Liver (tissue), 9 donors: ENCODE results near the gene DCAF4. TPM values are rescaled to one million over a fixed set of nuclear protein-coding genes. Genes with fewer than 3 reads are reported as not detected.

Experiments used
- DNase-seq: peaks from one replicate; pipeline ENCODE4 v3.0.0-alpha.2; 2017; ENCODE audit warnings: low spot score
- H3K27ac ChIP-seq, 2 donors: one replicate each; pipeline ENCODE4 v1.7.0; 2013; ENCODE audit warnings: inconsistent platforms in 2 of 2, low read length in 2 of 2, control low read depth in 1 of 2, low read depth in 1 of 2, mild to moderate bottlenecking in 1 of 2
- H3K27me3 ChIP-seq, 4 donors: one replicate each; pipeline versions ENCODE4 v1.6.1 to v1.7.0; 2013; ENCODE audit warnings: low read length in 3 of 4, inconsistent platforms in 1 of 4, mild to moderate bottlenecking in 1 of 4, moderate library complexity in 1 of 4; ENCODE audit not compliant: control insufficient read depth in 4 of 4, insufficient read depth in 4 of 4
- H3K36me3 ChIP-seq, 4 donors: one replicate each; pipeline versions ENCODE4 v1.6.1 to v1.7.0; 2013; ENCODE audit warnings: low read length in 3 of 4, mild to moderate bottlenecking in 3 of 4, low read depth in 1 of 4, moderate library complexity in 1 of 4; ENCODE audit not compliant: control insufficient read depth in 4 of 4, insufficient read depth in 3 of 4
- H3K4me1 ChIP-seq, 4 donors: one replicate each; pipeline versions ENCODE4 v1.6.1 to v1.7.0; 2013; ENCODE audit warnings: low read length in 3 of 4, mild to moderate bottlenecking in 3 of 4, moderate library complexity in 1 of 4; ENCODE audit not compliant: control insufficient read depth in 4 of 4, insufficient read depth in 4 of 4
- H3K4me3 ChIP-seq, 3 donors: one replicate each; pipeline versions ENCODE4 v1.6.1 to v1.7.0; 2013; ENCODE audit warnings: low read length in 3 of 3, control low read depth in 1 of 3, low read depth in 1 of 3, mild to moderate bottlenecking in 1 of 3
- H3K9ac ChIP-seq, 2 donors: one replicate each; pipeline ENCODE4 v1.7.0; 2013; ENCODE audit warnings: low read length in 2 of 2, mild to moderate bottlenecking in 2 of 2, moderate library complexity in 2 of 2, control low read depth in 1 of 2, low read depth in 1 of 2
- H3K9me3 ChIP-seq, 4 donors: one replicate each; pipeline versions ENCODE4 v1.6.1 to v1.7.0; 2013; ENCODE audit warnings: low read length in 3 of 4; ENCODE audit not compliant: control insufficient read depth in 4 of 4
- EGR1 ChIP-seq, 2 donors: IDR thresholded peaks; 2 replicates each; pipeline ENCODE4 v1.6.1; 2016 to 2018; ENCODE audit warnings: antibody characterized with exemption in 2 of 2, low read depth in 2 of 2
- FOXA1 ChIP-seq: IDR thresholded peaks from 2 replicates; pipeline ENCODE4 v1.6.1; 2016; ENCODE audit warnings: antibody characterized with exemption
- FOXA2 ChIP-seq: IDR thresholded peaks from 2 replicates; pipeline ENCODE4 v1.6.1; 2016; ENCODE audit warnings: antibody characterized with exemption
- GABPA ChIP-seq, 2 donors: IDR thresholded peaks in 1 of 2; conservative IDR thresholded peaks in 1 of 2; 2 replicates each; pipeline ENCODE4 v1.6.1; 2016; ENCODE audit warnings: antibody characterized with exemption in 2 of 2, mild to moderate bottlenecking in 1 of 2, moderate library complexity in 1 of 2
- HNF4A ChIP-seq, 2 donors: conservative IDR thresholded peaks; 2 replicates each; pipeline ENCODE4 v1.6.1; 2016; ENCODE audit warnings: antibody characterized with exemption in 2 of 2, mild to moderate bottlenecking in 2 of 2
- HNF4G ChIP-seq: IDR thresholded peaks from 2 replicates; pipeline ENCODE4 v1.6.1; 2016; ENCODE audit warnings: antibody characterized with exemption
- NR2F2 ChIP-seq: IDR thresholded peaks from 2 replicates; pipeline ENCODE4 v1.6.1; 2016; ENCODE audit warnings: antibody characterized with exemption
- RAD21 ChIP-seq, 2 donors: IDR thresholded peaks; 2 replicates each; pipeline ENCODE4 v1.6.1; 2016; ENCODE audit warnings: antibody characterized with exemption in 2 of 2, mild to moderate bottlenecking in 2 of 2
- RXRA ChIP-seq, 2 donors: IDR thresholded peaks; 2 replicates each; pipeline ENCODE4 v1.6.1; 2017 to 2018; ENCODE audit warnings: antibody characterized with exemption in 2 of 2, mild to moderate bottlenecking in 1 of 2
- SP1 ChIP-seq: IDR thresholded peaks from 2 replicates; pipeline ENCODE4 v1.6.1; 2018; ENCODE audit warnings: antibody characterized with exemption, mild to moderate bottlenecking
- TAF1 ChIP-seq: conservative IDR thresholded peaks from 2 replicates; pipeline ENCODE4 v1.6.1; 2016; ENCODE audit warnings: antibody characterized with exemption, mild to moderate bottlenecking
- YY1 ChIP-seq: IDR thresholded peaks from 2 replicates; pipeline ENCODE4 v1.6.1; 2016; ENCODE audit warnings: antibody characterized with exemption, mild to moderate bottlenecking
- WGBS: extraction: QIAGEN DNeasy Blood & Tissue Kit; methylation state at CpG from one replicate; pipeline ENCODE4 v1.1.7; 2013; 5-methylcytosine and 5-hydroxymethylcytosine counted together
- polyA plus RNA-seq, 2 donors: library from polyadenylated mRNA; stranded (reverse) in 1 of 2; unstranded in 1 of 2; fragments of 200-250 nt in 1 of 2; fragments of >200 nt in 1 of 2; fragmentation: Nextera tagmentation in 1 of 2; extraction: Ambion mirVana in 1 of 2; gene quantifications; one replicate each; pipeline versions ENCODE4 v1.2.1 to v1.2.3, GENCODE V29; 2013 to 2015
- total RNA-seq, 2 donors: library from RNA; depleted of rRNA; stranded (reverse); fragments of >200 nt; gene quantifications; one replicate each; pipeline ENCODE4 v1.2.3, GENCODE V29; 2014
- TF ChIP-seq, protein P1 (sequence below): IDR thresholded peaks from 2 replicates; pipeline ENCODE4 v1.6.1; 2016; ENCODE audit warnings: antibody characterized with exemption
- TF ChIP-seq, protein P2 (sequence below): IDR thresholded peaks from 2 replicates; pipeline ENCODE4 v1.6.1; 2016; ENCODE audit warnings: antibody characterized with exemption, mild to moderate bottlenecking
- TF ChIP-seq, protein P3 (sequence below): fragments of 150-350 bp; IDR thresholded peaks from 2 replicates; pipeline ENCODE4 v1.5.1; 2017; ENCODE audit warnings: improper control_type of control experiment, low read depth, low read length; ENCODE audit not compliant: missing input control
- TF ChIP-seq, protein P4 (sequence below): IDR thresholded peaks from 2 replicates; pipeline ENCODE4 v1.6.1; 2016; ENCODE audit warnings: antibody characterized with exemption
- TF ChIP-seq, protein P5 (sequence below): IDR thresholded peaks from 2 replicates; pipeline ENCODE4 v1.6.1; 2016; ENCODE audit warnings: antibody characterized with exemption
- donor health status: healthy.
- donor health status: healthy.
- donor health status: healthy.
- donor health status: healthy.
- donor health status: healthy.

DCAF4 gene
- total and polyA plus RNA-seq, 4 donors: 3.5 to 11.0 (median 6.1) TPM

DNA sequence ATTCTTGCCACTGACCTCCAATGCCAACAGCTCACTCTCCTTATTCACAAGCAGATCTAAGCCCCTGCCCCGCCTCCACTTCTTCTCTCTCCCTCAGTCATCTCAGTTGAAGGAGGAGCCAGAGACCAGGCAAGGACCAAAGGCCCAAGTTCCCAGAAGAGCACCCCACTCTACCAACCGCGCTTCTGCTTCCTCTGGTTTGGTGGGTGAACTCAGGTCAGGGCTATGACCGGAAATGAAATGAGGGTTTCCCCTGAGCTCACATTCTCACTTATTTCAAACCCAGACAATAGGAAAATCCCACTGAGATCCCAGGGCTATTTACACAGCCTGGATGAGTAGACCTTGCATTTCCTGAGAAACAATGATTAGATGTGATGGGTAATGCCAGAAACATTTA is 42.3 kb upstream of the DCAF4 start:
- H3K9me3 ChIP-seq: no peaks in the 10 kb centered on the region
- H3K4me3 ChIP-seq: no peak overlapping the region
- no peaks in the 10 kb centered on the region for H3K27me3 ChIP-seq
- TF ChIP-seq SP1: no peak
- TF ChIP-seq GABPA (IDR thresholded peaks at IDR 0.05 in 1 of 2, conservative IDR thresholded peaks at IDR 0.05 in 1 of 2): no peak
- TF ChIP-seq, protein P1, sequence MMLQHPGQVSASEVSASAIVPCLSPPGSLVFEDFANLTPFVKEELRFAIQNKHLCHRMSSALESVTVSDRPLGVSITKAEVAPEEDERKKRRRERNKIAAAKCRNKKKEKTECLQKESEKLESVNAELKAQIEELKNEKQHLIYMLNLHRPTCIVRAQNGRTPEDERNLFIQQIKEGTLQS: no peak
- TF ChIP-seq, protein P2, sequence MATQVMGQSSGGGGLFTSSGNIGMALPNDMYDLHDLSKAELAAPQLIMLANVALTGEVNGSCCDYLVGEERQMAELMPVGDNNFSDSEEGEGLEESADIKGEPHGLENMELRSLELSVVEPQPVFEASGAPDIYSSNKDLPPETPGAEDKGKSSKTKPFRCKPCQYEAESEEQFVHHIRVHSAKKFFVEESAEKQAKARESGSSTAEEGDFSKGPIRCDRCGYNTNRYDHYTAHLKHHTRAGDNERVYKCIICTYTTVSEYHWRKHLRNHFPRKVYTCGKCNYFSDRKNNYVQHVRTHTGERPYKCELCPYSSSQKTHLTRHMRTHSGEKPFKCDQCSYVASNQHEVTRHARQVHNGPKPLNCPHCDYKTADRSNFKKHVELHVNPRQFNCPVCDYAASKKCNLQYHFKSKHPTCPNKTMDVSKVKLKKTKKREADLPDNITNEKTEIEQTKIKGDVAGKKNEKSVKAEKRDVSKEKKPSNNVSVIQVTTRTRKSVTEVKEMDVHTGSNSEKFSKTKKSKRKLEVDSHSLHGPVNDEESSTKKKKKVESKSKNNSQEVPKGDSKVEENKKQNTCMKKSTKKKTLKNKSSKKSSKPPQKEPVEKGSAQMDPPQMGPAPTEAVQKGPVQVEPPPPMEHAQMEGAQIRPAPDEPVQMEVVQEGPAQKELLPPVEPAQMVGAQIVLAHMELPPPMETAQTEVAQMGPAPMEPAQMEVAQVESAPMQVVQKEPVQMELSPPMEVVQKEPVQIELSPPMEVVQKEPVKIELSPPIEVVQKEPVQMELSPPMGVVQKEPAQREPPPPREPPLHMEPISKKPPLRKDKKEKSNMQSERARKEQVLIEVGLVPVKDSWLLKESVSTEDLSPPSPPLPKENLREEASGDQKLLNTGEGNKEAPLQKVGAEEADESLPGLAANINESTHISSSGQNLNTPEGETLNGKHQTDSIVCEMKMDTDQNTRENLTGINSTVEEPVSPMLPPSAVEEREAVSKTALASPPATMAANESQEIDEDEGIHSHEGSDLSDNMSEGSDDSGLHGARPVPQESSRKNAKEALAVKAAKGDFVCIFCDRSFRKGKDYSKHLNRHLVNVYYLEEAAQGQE: no peak
- TF ChIP-seq RAD21 (IDR thresholded peaks at IDR 0.05): no peak
- TF ChIP-seq EGR1 (IDR thresholded peaks at IDR 0.05; ENCODE audit: low read depth in 2 of 2): no peak
- TF ChIP-seq, protein P3, sequence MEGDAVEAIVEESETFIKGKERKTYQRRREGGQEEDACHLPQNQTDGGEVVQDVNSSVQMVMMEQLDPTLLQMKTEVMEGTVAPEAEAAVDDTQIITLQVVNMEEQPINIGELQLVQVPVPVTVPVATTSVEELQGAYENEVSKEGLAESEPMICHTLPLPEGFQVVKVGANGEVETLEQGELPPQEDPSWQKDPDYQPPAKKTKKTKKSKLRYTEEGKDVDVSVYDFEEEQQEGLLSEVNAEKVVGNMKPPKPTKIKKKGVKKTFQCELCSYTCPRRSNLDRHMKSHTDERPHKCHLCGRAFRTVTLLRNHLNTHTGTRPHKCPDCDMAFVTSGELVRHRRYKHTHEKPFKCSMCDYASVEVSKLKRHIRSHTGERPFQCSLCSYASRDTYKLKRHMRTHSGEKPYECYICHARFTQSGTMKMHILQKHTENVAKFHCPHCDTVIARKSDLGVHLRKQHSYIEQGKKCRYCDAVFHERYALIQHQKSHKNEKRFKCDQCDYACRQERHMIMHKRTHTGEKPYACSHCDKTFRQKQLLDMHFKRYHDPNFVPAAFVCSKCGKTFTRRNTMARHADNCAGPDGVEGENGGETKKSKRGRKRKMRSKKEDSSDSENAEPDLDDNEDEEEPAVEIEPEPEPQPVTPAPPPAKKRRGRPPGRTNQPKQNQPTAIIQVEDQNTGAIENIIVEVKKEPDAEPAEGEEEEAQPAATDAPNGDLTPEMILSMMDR: no peak
- no peak for TF ChIP-seq RXRA (IDR thresholded peaks at IDR 0.05)
- TF ChIP-seq NR2F2: no peak
- TF ChIP-seq HNF4A (conservative IDR thresholded peaks at IDR 0.05): no peak
- no peak for TF ChIP-seq TAF1
- TF ChIP-seq FOXA1: no peak
- TF ChIP-seq YY1: no peak
- TF ChIP-seq, protein P4, sequence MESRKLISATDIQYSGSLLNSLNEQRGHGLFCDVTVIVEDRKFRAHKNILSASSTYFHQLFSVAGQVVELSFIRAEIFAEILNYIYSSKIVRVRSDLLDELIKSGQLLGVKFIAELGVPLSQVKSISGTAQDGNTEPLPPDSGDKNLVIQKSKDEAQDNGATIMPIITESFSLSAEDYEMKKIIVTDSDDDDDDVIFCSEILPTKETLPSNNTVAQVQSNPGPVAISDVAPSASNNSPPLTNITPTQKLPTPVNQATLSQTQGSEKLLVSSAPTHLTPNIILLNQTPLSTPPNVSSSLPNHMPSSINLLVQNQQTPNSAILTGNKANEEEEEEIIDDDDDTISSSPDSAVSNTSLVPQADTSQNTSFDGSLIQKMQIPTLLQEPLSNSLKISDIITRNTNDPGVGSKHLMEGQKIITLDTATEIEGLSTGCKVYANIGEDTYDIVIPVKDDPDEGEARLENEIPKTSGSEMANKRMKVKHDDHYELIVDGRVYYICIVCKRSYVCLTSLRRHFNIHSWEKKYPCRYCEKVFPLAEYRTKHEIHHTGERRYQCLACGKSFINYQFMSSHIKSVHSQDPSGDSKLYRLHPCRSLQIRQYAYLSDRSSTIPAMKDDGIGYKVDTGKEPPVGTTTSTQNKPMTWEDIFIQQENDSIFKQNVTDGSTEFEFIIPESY: no peak
- no peak for TF ChIP-seq HNF4G
- no peak for TF ChIP-seq FOXA2
- no peaks in the 10 kb centered on the region for H3K36me3 ChIP-seq
- no peak overlapping the region for H3K27ac ChIP-seq
- 80% methylated on average over 4 of the region's 4 CpGs for whole genome bisulfite sequencing
- H3K4me1 ChIP-seq: no peaks in the 10 kb centered on the region
- DNase-seq: no peak
- no peak overlapping the region for H3K9ac ChIP-seq

DNA sequence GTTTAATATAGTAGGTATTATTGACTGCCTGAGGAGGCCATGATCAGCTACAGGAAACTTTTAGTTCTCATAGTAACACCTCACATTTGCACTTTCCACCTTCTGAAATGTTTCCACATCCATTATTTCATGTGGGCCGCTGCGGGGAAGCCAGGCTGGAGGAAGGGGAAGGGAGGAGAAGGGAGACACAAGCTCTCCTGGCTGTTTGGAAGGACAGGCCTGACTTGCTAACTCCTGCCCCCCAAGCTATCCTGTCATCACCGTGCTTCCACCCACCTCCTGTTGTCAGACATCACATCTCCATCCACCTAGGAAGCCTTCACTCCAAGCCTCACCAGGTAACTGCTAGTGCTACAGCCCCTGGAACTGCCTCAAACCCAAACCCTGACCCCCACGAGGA is 41.9 kb upstream of the DCAF4 start:
- Histone ChIP-seq H3K4me3 (no peak overlapping the region), H3K9me3 (no peaks in the 10 kb centered on the region), H3K4me1 (no peaks in the 10 kb centered on the region), H3K27me3 (no peaks in the 10 kb centered on the region), H3K36me3 (no peaks in the 10 kb centered on the region), H3K27ac (no peak overlapping the region), H3K9ac (no peak overlapping the region)
- WGBS: 87% methylated on average over 4 of the region's 4 CpGs
- no peak for TF ChIP-seq HNF4G
- TF ChIP-seq, protein P5, sequence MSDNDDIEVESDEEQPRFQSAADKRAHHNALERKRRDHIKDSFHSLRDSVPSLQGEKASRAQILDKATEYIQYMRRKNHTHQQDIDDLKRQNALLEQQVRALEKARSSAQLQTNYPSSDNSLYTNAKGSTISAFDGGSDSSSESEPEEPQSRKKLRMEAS: no peak
- no peak for TF ChIP-seq GABPA (IDR thresholded peaks at IDR 0.05 in 1 of 2, conservative IDR thresholded peaks at IDR 0.05 in 1 of 2)
- no peak for TF ChIP-seq NR2F2
- TF ChIP-seq, protein P2: no peak
- TF ChIP-seq RAD21 (IDR thresholded peaks at IDR 0.05): no peak
- DNase-seq: no peak
